ENCODE data around the gene SHROOM3. TPM values are rescaled to one million over a fixed set of nuclear protein-coding genes. Genes with fewer than 3 reads are reported as not detected.

Gene SHROOM3
- total and polyA plus RNA-seq, 2 of the 13 experiments (the other 11 are each of a cell fraction or from before 2014, with no cell fraction given): 0.01 TPM; not detected in 1

GRCh38 chr4:76804096-76804495 is 369.1 kb downstream of the SHROOM3 start (continued):
- TF ChIP-seq ARID5B (CRISPR knock-in tag; IDR thresholded peaks at IDR 0.05): no peak

DNA sequence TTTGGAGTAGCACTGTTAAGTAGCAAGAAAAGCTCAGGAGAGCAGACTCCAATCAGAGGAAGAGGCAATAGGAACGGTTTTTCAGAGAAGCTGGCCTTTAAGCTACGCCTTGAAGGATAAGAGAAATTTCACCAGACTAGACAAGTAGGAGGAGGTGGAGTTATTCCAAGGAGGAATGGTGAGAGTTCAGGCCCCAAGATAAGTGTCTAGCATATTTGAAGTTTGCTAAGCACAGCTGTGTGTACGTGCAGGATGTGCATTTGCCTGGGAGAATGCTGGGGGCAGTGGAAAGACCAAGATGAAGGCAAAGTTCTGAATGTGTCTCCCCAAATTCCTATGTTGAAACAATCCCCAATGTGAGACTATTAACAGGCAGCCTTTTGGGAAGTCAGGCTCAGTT is 371.3 kb downstream of the SHROOM3 start:
- POLR2A ChIA-PET: no interaction called here
- in situ Hi-C loops (cut with HindIII; ENCODE audit: extremely low pct_ligation_motif_present, low pct_unique_long_range_greater_than_20kb): no loop called here

More for the DNA sequence above, 371.3 kb downstream of the SHROOM3 start:
- intact Hi-C loops (cut with micrococcal nuclease; ENCODE audit: unreplicated experiment): no loop called here
- DNase-seq (ENCODE audit: low spot score) (no peak), FAIRE-seq (no peak), ATAC-seq (no peak)
- Histone ChIP-seq H2AFZ (ENCODE audit: low read length) (no peak overlapping the region), H3K4me2 (ENCODE audit: low read depth, low read length) (no peak overlapping the region), H4K20me1 (ENCODE audit: insufficient read depth, low read length) (no peaks in the 10 kb centered on the region), H3K4me1 (ENCODE audit: insufficient read depth, low read length) (peaks cover 18% of the 10 kb centered on the region), H3K9me3 (ENCODE audit: low read length) (peaks cover 13% of the 10 kb centered on the region), H3K4me3 (replicated peaks in 1 of 3; ENCODE audit: insufficient read depth in 1 of 3, low read depth in 2 of 3, low read length in 3 of 3) (no peak overlapping the region), H3K36me3 (replicated peaks in 1 of 2; ENCODE audit: control insufficient read depth in 1 of 2, insufficient read depth in 2 of 2, low read length in 2 of 2) (no peaks in the 10 kb centered on the region), H3K79me2 (ENCODE audit: insufficient read depth, low read length) (no peaks in the 10 kb centered on the region), H3K9ac (ENCODE audit: insufficient read depth, low read depth, low read length) (no peak overlapping the region), H3K27ac (ENCODE audit: extremely low read length, insufficient read depth, low read length) (no peak overlapping the region), H3K27me3 (ENCODE audit: control insufficient read depth in 1 of 2, insufficient read depth in 2 of 2, low read length in 2 of 2) (peaks cover 1 to 14% of the 10 kb centered on the region in 2 experiments; a peak in 1 of 5 replicates)
- TF ChIP-seq TEAD3 (CRISPR knock-in tag; optimal IDR thresholded peaks at IDR 0.05; ENCODE audit: borderline replicate concordance) (no peak), DR1 (CRISPR knock-in tag; IDR thresholded peaks at IDR 0.05) (no peak), AHR (CRISPR knock-in tag; IDR thresholded peaks at IDR 0.05) (no peak), HHEX (CRISPR knock-in tag; IDR thresholded peaks at IDR 0.05) (no peak), ZNF598 (CRISPR knock-in tag; IDR thresholded peaks at IDR 0.05; ENCODE audit: borderline replicate concordance) (no peak)
- 35% methylated on average over 3 of the region's 3 CpGs for WGBS (ENCODE audit: low lambda C conversion rate)
- CTCF ChIA-PET (ENCODE audit: low intra/inter-chr PET ratio, low total read pairs): no interaction called here
- no TSS peak for BruUV-seq (replicated peaks)

Data from HepG2 (cell line).